ENCODE measurements around the gene RABGAP1L. TPM values are rescaled to one million over a fixed set of nuclear protein-coding genes. Genes with fewer than 3 reads are reported as not detected.
"Not testable (repeated sequence)": the region's sequence is repeated elsewhere in the genome, so short reads cannot be mapped to it uniquely, and the experiment has no call there.

RABGAP1L gene
- total and polyA plus RNA-seq, 10 of the 15 experiments (the other 5 are each of a cell fraction or from before 2014, with no cell fraction given): 5.8 to 194 (median 113) TPM

GRCh38 chr1:174118751-174119150, 40.6 kb upstream of the RABGAP1L start:
- H3K27ac ChIP-seq (ENCODE audit: control insufficient read depth, insufficient read depth): no peak overlapping the region
- in situ Hi-C loops (cut with MboI): no loop called here
- no peaks in the 10 kb centered on the region for H3K79me2 ChIP-seq (ENCODE audit: control insufficient read depth, insufficient read depth, low read length)
- no peaks in the 10 kb centered on the region for H3K4me1 ChIP-seq (ENCODE audit: control insufficient read depth, insufficient read depth, low read length)
- BruUV-seq (replicated peaks): no TSS peak
- H3K9me3 ChIP-seq (replicated peaks; ENCODE audit: control insufficient read depth, insufficient read depth, low read length): no peaks in the 10 kb centered on the region; the same call in 2 of the 3 replicates
- ChIA-PET POLR2A (no interaction called here), RAD21 (ENCODE audit: unreplicated experiment) (no interaction called here), CTCF (no interaction called here), SMC1A (ENCODE audit: uncharacterized antibody, unreplicated experiment) (no interaction called here)
- no peak overlapping the region for H2AFZ ChIP-seq (ENCODE audit: control insufficient read depth, low read depth, low read length)
- intact Hi-C loops (cut with micrococcal nuclease; ENCODE audit: unreplicated experiment): no loop called here
- no peak for ATAC-seq
- H3K9ac ChIP-seq (ENCODE audit: control insufficient read depth, insufficient read depth, low read length): no peak overlapping the region
- H4K20me1 ChIP-seq (ENCODE audit: control insufficient read depth, insufficient read depth): no peaks in the 10 kb centered on the region
- TF ChIP-seq MLLT1 (IDR thresholded peaks at IDR 0.05): no peak
- TF ChIP-seq RFX5 (IDR thresholded peaks at IDR 0.05; ENCODE audit: low read depth, low read length): no peak
- no peak for TF ChIP-seq ASH2L (IDR thresholded peaks at IDR 0.05; ENCODE audit: borderline replicate concordance, low read depth)
- TF ChIP-seq YY1 (IDR thresholded peaks at IDR 0.05; ENCODE audit: low read depth, low read length): no peak
- TF ChIP-seq REST (IDR thresholded peaks at IDR 0.05; ENCODE audit: low read depth, low read length): no peak
- no peak for TF ChIP-seq EP300 (IDR thresholded peaks at IDR 0.05; ENCODE audit: borderline replicate concordance in 1 of 2, control insufficient read depth in 1 of 2, low read depth in 2 of 2, low read length in 2 of 2)
- TF ChIP-seq PKNOX1 (IDR thresholded peaks at IDR 0.05): no peak
- no peak for TF ChIP-seq STAT1 (conservative IDR thresholded peaks at IDR 0.05)
- TF ChIP-seq HCFC1 (IDR thresholded peaks at IDR 0.05; ENCODE audit: low read length): no peak
- TF ChIP-seq ZNF217 (IDR thresholded peaks at IDR 0.05): no peak
- TF ChIP-seq POLR2A (IDR thresholded peaks at IDR 0.05; ENCODE audit: low read depth, low read length): no peak
- no peak for TF ChIP-seq SIN3A (IDR thresholded peaks at IDR 0.05; ENCODE audit: low read depth, low read length)
- no peak for TF ChIP-seq PML (IDR thresholded peaks at IDR 0.05; ENCODE audit: low read length)
- TF ChIP-seq CHD4 (IDR thresholded peaks at IDR 0.05): no peak
- TF ChIP-seq TBL1XR1 (IDR thresholded peaks at IDR 0.05; ENCODE audit: low read depth, low read length): no peak
- no peak overlapping the region for H3K4me3 ChIP-seq
- no peaks in the 10 kb centered on the region for H3K36me3 ChIP-seq (ENCODE audit: control insufficient read depth in 2 of 2, insufficient read depth in 2 of 2, low read length in 1 of 2)
- FAIRE-seq: no peak
- H3K4me2 ChIP-seq (ENCODE audit: control insufficient read depth, insufficient read depth): no peak overlapping the region
- DNase-seq (ENCODE audit: low read depth, low spot score): no peak
- no peaks in the 10 kb centered on the region for H3K27me3 ChIP-seq (replicated peaks in 1 of 2; ENCODE audit: control insufficient read depth in 2 of 2, insufficient read depth in 2 of 2, low read length in 1 of 2)

GRCh38 chr1:174122318-174122717, 37.0 kb upstream of the RABGAP1L start:
- intact Hi-C loops (cut with micrococcal nuclease; ENCODE audit: unreplicated experiment); ATAC-seq; DNase-seq (ENCODE audit: low read depth, low spot score); H2AFZ ChIP-seq (ENCODE audit: control insufficient read depth, low read depth, low read length); in situ Hi-C loops (cut with MboI); H3K4me2 ChIP-seq (ENCODE audit: control insufficient read depth, insufficient read depth); H3K9me3 ChIP-seq (replicated peaks; ENCODE audit: control insufficient read depth, insufficient read depth, low read length); SMC1A ChIA-PET (ENCODE audit: uncharacterized antibody, unreplicated experiment); H3K4me1 ChIP-seq (ENCODE audit: control insufficient read depth, insufficient read depth, low read length); FAIRE-seq; RAD21 ChIA-PET (ENCODE audit: unreplicated experiment); H3K9ac ChIP-seq (ENCODE audit: control insufficient read depth, insufficient read depth, low read length); POLR2A ChIA-PET; H4K20me1 ChIP-seq (ENCODE audit: control insufficient read depth, insufficient read depth); H3K27ac ChIP-seq (ENCODE audit: control insufficient read depth, insufficient read depth); CTCF ChIA-PET; H3K27me3 ChIP-seq (replicated peaks in 1 of 2; ENCODE audit: control insufficient read depth in 2 of 2, insufficient read depth in 2 of 2, low read length in 1 of 2); BruUV-seq (replicated peaks); H3K4me3 ChIP-seq; H3K79me2 ChIP-seq (ENCODE audit: control insufficient read depth, insufficient read depth, low read length); H3K36me3 ChIP-seq (ENCODE audit: control insufficient read depth in 2 of 2, insufficient read depth in 2 of 2, low read length in 1 of 2): not testable (repeated sequence)
- 83% methylated on average over 1 of the region's 1 CpG for WGBS (ENCODE audit: insufficient coverage, insufficient replicate concordance, low lambda C conversion rate, missing lambda C conversion rate)

Data from GM12878 (cell line).